ENCODE results near the gene NXPE3.

NXPE3 gene

GRCh38 chr3:101758224-101758623 lies 20.8 kb upstream of the NXPE3 start:
- no peak overlapping the region for H3K27ac ChIP-seq

DNA sequence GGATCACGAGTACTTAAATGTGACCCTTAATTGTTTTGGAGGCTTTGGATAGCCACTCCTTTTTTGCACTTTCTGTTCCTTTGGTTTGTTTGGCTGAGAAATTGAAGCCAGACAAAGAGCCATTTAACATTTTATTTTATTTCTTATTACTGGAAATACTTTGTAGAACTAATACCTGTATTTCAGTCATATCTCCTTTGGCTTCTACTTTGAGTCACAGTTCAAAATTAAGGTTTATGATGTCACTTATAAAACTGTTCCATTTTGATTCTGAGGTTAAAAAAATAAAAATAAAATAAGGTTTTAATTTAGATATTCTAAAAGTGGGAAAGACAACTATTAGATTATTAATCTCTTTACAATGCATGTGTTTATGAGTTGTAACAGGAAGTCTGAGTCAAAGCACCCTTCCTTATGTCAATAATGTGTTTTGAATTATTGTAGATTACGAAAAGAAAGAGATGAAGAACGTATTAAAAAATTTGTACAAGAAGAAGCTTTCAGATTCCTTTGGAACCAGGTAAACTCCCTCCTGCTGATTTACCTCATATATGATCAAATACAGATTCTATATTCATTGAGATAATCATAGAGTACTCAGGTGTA lies 16.9 kb upstream of the NXPE3 start:
- TF ChIP-seq CTCF (conservative IDR thresholded peaks at IDR 0.05): no peak

More at GRCh38 chr3:101758224-101758623, 20.8 kb upstream of the NXPE3 start:
- no peak for TF ChIP-seq CTCF (conservative IDR thresholded peaks at IDR 0.05)

DNA sequence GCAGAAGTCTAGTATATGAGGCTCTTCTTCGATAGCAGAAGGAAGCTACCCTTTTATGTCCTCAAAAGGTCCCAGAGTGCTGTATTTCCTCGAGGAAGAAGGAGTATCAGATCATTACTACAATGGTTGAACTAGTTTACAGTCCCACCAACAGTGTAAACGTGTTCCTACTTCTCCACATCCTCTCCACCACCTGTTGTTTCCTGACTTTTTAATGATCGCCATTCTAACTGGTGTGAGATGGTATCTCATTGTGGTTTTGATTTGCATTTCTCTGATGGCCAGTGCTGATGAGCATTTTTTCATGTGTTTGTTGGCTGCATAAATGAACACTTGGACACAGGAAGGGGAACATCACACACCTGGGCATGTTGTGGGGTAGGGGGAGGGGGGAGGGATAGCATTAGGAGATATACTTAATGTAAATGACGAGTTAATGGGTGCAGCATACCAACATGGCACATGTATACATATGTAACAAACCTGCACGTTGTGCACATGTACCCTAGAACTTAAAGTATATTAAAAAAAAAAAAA lies 1.2 kb upstream of the NXPE3 start:
- 0 out of 2 replicates have a peak overlapping the region, but pooled peaks have one; percentile 92 for H3K27ac ChIP-seq

More for the DNA sequence above, 16.9 kb upstream of the NXPE3 start:
- no peak overlapping the region for H3K27ac ChIP-seq

DNA sequence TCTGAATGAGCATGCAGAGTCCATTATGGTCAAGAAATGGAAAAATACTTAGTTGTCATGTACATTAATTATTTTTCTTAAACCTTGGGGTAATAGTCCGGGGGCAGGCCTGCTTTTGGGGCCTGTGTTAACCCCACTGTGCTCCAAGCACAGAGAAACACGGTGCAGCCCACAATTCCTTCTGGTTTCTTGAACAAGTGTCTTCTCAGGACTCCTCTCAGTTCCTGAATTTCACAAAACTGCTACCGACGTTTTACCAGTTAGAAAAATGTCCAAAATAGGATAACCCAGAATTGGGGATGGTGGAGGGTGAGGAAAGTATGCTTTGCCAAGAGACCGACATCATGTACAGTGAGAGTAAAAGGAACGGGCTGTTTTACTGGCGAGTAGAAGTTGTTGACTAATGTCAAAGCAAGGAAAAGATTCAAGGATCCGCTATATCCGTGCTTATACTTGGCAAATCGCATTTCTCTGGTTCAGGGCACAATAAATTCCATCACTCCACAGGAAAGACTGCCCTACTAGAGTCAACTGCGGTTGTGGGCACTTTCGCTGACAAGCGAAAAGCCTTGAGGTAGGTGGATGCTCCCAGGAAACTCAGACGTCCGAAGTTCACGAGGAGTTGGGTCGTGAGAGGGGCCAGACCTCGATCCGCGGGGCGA lies 495 bp upstream of the NXPE3 start:
- no peak for TF ChIP-seq CTCF (conservative IDR thresholded peaks at IDR 0.05)
- H3K27ac ChIP-seq: peak overlapping the region; percentile 92

DNA sequence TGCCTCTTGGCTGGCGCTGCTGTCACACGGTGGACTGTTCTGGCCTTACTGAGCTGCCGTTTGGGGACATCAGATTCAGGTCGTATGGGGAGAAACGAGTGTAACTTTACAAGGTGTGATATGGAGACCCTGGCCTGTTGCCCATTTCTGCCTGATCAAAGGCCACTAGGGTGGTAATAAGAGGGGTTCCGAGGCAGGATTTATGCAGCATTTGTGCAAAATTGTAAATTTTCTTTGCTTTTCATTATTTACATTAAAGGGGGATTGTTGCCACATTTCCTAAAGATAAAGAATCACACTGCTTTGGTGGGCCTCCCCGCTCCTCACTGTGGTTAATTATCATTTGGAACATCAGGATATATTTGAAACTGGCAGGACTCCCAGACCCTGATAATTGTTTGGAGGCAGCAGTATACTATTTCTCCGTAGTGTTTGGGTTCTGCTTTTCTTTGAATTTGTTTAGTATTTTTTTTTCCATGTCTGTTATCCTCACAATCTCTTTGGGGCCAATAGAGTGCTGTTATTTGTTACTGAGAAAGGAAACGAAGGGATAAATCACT lies 891 bp downstream of the NXPE3 start:
- peak overlapping the region; percentile 92 for H3K27ac ChIP-seq
- no peak for TF ChIP-seq CTCF (conservative IDR thresholded peaks at IDR 0.05)

GRCh38 chr3:101780661-101781060 lies 1.6 kb downstream of the NXPE3 start:
- peak overlapping the region; percentile 92 for H3K27ac ChIP-seq
- no peak for TF ChIP-seq CTCF (conservative IDR thresholded peaks at IDR 0.05)

GRCh38 chr3:101781166-101781565 lies 2.2 kb downstream of the NXPE3 start:
- TF ChIP-seq CTCF (conservative IDR thresholded peaks at IDR 0.05): no peak
- H3K27ac ChIP-seq: peak overlapping the region; percentile 92
